Measurements from ENCODE around the gene BCCIP.

GRCh38 chr10:125843603-125844329 is 20.4 kb downstream of the BCCIP start:
- no peak for TF ChIP-seq POLR2AphosphoS5 (IDR thresholded peaks at IDR 0.05)
- no peak for TF ChIP-seq CTCF (IDR thresholded peaks at IDR 0.05)
- no peak for TF ChIP-seq EP300 (IDR thresholded peaks at IDR 0.05)
- no peak for TF ChIP-seq POLR2A (IDR thresholded peaks at IDR 0.05; ENCODE audit: low read depth)

All from esophagus muscularis mucosa (tissue), 4 donors.